Measurements from ENCODE around the gene PRKCQ. TPM values are rescaled to one million over a fixed set of nuclear protein-coding genes. Genes with fewer than 3 reads are reported as not detected.
A peak's percentile ranks its signal among the peaks of the same experiment; 100 is the strongest.

Gene PRKCQ
- total and polyA plus RNA-seq, 2 of the 13 experiments (the other 11 are each of a cell fraction or from before 2014, with no cell fraction given) = 0.13 to 0.35 TPM

DNA sequence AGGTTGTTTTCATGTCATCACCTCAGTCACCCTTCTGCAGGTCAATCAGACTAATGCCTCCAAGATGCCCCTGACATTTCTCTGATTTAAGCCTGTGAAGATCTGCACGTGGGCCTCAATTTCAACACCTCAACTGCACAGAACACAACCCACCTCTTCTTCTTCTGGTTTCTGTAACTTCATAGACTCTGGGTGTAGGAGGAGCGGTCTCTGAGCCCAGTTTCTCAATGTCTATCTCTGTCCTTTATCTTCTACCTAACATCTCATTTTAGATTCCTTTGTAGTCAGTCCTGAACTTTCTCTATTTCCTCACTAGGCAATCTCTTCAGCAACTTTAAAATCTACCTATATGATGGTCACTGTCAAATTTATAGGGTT lies 85.6 kb downstream of the PRKCQ start:
- Histone ChIP-seq H3K4me3 (replicated peaks in 1 of 3; ENCODE audit: insufficient read depth in 1 of 3, low read depth in 2 of 3, low read length in 3 of 3) (no peak overlapping the region), H3K36me3 (replicated peaks in 1 of 2; ENCODE audit: control insufficient read depth in 1 of 2, insufficient read depth in 2 of 2, low read length in 2 of 2) (no peaks in the 10 kb centered on the region), H3K79me2 (ENCODE audit: insufficient read depth, low read length) (no peaks in the 10 kb centered on the region), H3K9ac (ENCODE audit: insufficient read depth, low read depth, low read length) (no peak overlapping the region), H3K9me3 (ENCODE audit: low read length) (no peaks in the 10 kb centered on the region), H4K20me1 (ENCODE audit: insufficient read depth, low read length) (no peaks in the 10 kb centered on the region), H3K4me1 (ENCODE audit: insufficient read depth, low read length) (no peaks in the 10 kb centered on the region), H3K27ac (ENCODE audit: extremely low read length, insufficient read depth, low read length) (no peak overlapping the region), H2AFZ (ENCODE audit: low read length) (no peak overlapping the region), H3K27me3 (ENCODE audit: control insufficient read depth in 1 of 2, insufficient read depth in 2 of 2, low read length in 2 of 2) (peaks cover 1 to 14% of the 10 kb centered on the region in 2 experiments; a peak in 4 of 5 replicates), H3K4me2 (ENCODE audit: low read depth, low read length) (peak overlapping the region; percentile 24; the same call in 1 of the 2 replicates)
- in situ Hi-C loops (cut with HindIII; ENCODE audit: extremely low pct_ligation_motif_present, low pct_unique_long_range_greater_than_20kb) (no loop called here), intact Hi-C loops (cut with micrococcal nuclease; ENCODE audit: unreplicated experiment) (no loop called here)
- ATAC-seq = no peak
- CTCF ChIA-PET (ENCODE audit: low intra/inter-chr PET ratio, low total read pairs) = no interaction called here
- no peak for DNase-seq (ENCODE audit: low spot score)
- TF ChIP-seq, protein P1, sequence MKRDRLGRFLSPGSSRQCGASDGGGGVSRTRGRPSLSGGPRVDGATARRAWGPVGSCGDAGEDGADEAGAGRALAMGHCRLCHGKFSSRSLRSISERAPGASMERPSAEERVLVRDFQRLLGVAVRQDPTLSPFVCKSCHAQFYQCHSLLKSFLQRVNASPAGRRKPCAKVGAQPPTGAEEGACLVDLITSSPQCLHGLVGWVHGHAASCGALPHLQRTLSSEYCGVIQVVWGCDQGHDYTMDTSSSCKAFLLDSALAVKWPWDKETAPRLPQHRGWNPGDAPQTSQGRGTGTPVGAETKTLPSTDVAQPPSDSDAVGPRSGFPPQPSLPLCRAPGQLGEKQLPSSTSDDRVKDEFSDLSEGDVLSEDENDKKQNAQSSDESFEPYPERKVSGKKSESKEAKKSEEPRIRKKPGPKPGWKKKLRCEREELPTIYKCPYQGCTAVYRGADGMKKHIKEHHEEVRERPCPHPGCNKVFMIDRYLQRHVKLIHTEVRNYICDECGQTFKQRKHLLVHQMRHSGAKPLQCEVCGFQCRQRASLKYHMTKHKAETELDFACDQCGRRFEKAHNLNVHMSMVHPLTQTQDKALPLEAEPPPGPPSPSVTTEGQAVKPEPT (CRISPR knock-in tag; IDR thresholded peaks at IDR 0.05; ENCODE audit: low read depth) = no peak
- TF ChIP-seq NFRKB (IDR thresholded peaks at IDR 0.05) (no peak), ZNF570 (CRISPR knock-in tag; IDR thresholded peaks at IDR 0.05; ENCODE audit: borderline replicate concordance) (no peak)
- POLR2A ChIA-PET = no interaction called here
- 11% methylated on average over 2 of the region's 2 CpGs for WGBS (ENCODE audit: low lambda C conversion rate)
- FAIRE-seq = no peak
- no TSS peak for BruUV-seq (replicated peaks)

GRCh38 chr10:6493521-6494441 lies 86.3 kb downstream of the PRKCQ start:
- Histone ChIP-seq H3K9me3 (ENCODE audit: low read length) (no peaks in the 10 kb centered on the region), H3K79me2 (ENCODE audit: insufficient read depth, low read length) (no peaks in the 10 kb centered on the region), H3K4me3 (replicated peaks in 1 of 3; ENCODE audit: insufficient read depth in 1 of 3, low read depth in 2 of 3, low read length in 3 of 3) (no peak overlapping the region), H3K27me3 (ENCODE audit: control insufficient read depth in 1 of 2, insufficient read depth in 2 of 2, low read length in 2 of 2) (peaks cover 1 to 14% of the 10 kb centered on the region in 2 experiments; a peak in 4 of 5 replicates), H2AFZ (ENCODE audit: low read length) (no peak overlapping the region), H4K20me1 (ENCODE audit: insufficient read depth, low read length) (no peaks in the 10 kb centered on the region), H3K36me3 (replicated peaks in 1 of 2; ENCODE audit: control insufficient read depth in 1 of 2, insufficient read depth in 2 of 2, low read length in 2 of 2) (no peaks in the 10 kb centered on the region), H3K9ac (ENCODE audit: insufficient read depth, low read depth, low read length) (no peak overlapping the region), H3K4me2 (ENCODE audit: low read depth, low read length) (no peak overlapping the region), H3K27ac (ENCODE audit: extremely low read length, insufficient read depth, low read length) (no peak overlapping the region), H3K4me1 (ENCODE audit: insufficient read depth, low read length) (no peaks in the 10 kb centered on the region)
- in situ Hi-C loops (cut with HindIII; ENCODE audit: extremely low pct_ligation_motif_present, low pct_unique_long_range_greater_than_20kb) = no loop called here
- 10% methylated on average over 11 of the region's 11 CpGs for WGBS (ENCODE audit: low lambda C conversion rate)
- CTCF ChIA-PET (ENCODE audit: low intra/inter-chr PET ratio, low total read pairs) = no interaction called here
- POLR2A ChIA-PET = no interaction called here
- FAIRE-seq (no peak), ATAC-seq (no peak), DNase-seq (ENCODE audit: low spot score) (no peak)
- intact Hi-C loops (cut with micrococcal nuclease; ENCODE audit: unreplicated experiment) = no loop called here
- BruUV-seq (replicated peaks) = no TSS peak
- TF ChIP-seq NR2F1 (CRISPR knock-in tag; IDR thresholded peaks at IDR 0.05) (no peak), KDM3A (CRISPR knock-in tag; IDR thresholded peaks at IDR 0.05; ENCODE audit: low read depth) (no peak), KLF11 (CRISPR knock-in tag; IDR thresholded peaks at IDR 0.05) (no peak), ETV6 (CRISPR knock-in tag; conservative IDR thresholded peaks at IDR 0.05) (no peak), KDM2A (CRISPR knock-in tag; IDR thresholded peaks at IDR 0.05; ENCODE audit: borderline replicate concordance, low read depth) (no peak), SMAD1 (CRISPR knock-in tag; IDR thresholded peaks at IDR 0.05; ENCODE audit: borderline replicate concordance, low read depth) (no peak), RARA (CRISPR knock-in tag; IDR thresholded peaks at IDR 0.05) (no peak), EP300 (IDR thresholded peaks at IDR 0.05; ENCODE audit: low read depth in 2 of 2, low read length in 2 of 2) (no peak), EP300 (CRISPR knock-in tag; IDR thresholded peaks at IDR 0.05; ENCODE audit: borderline replicate concordance) (no peak), SIX4 (CRISPR knock-in tag; IDR thresholded peaks at IDR 0.05) (no peak), ZNF556 (CRISPR knock-in tag; IDR thresholded peaks at IDR 0.05; ENCODE audit: borderline replicate concordance) (no peak)
- TF ChIP-seq, protein P2, sequence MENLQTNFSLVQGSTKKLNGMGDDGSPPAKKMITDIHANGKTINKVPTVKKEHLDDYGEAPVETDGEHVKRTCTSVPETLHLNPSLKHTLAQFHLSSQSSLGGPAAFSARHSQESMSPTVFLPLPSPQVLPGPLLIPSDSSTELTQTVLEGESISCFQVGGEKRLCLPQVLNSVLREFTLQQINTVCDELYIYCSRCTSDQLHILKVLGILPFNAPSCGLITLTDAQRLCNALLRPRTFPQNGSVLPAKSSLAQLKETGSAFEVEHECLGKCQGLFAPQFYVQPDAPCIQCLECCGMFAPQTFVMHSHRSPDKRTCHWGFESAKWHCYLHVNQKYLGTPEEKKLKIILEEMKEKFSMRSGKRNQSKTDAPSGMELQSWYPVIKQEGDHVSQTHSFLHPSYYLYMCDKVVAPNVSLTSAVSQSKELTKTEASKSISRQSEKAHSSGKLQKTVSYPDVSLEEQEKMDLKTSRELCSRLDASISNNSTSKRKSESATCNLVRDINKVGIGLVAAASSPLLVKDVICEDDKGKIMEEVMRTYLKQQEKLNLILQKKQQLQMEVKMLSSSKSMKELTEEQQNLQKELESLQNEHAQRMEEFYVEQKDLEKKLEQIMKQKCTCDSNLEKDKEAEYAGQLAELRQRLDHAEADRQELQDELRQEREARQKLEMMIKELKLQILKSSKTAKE (CRISPR knock-in tag; IDR thresholded peaks at IDR 0.05; ENCODE audit: borderline replicate concordance) = no peak

Data from HepG2 (cell line).